ENCODE data around the gene EZR. TPM values are rescaled to one million over a fixed set of nuclear protein-coding genes. Genes with fewer than 3 reads are reported as not detected.

EZR gene
- 588 TPM for polyA plus RNA-seq

- Mint-ChIP-seq H3K27me3 (no peaks in the 10 kb centered on the region), H3K4me1 (peaks cover 25 to 44% (median 31%) of the 10 kb centered on the region in 3 donors), H3K36me3 (peaks cover 18% of the 10 kb centered on the region), H3K9me3 (no peaks in the 10 kb centered on the region), H3K4me3 (peak within 1 kb of the TSS; percentile 68 to 99 (median 90)), H3K27ac (peak within 1 kb of the TSS; percentile 91 to 100 (median 92))
Observed at GRCh38 chr6:158819213-158819976, at the start of gene EZR. Gene EZR (minus strand): TSS chr6:158819368. CDS start chr6:158818093, 1,275 bp downstream.

- H3K4me1 Mint-ChIP-seq: peaks cover 38 to 54% (median 44%) of the 10 kb centered on the region in 3 donors
- peak overlapping the region; percentile 63 to 88 (median 79) for H3K4me3 Mint-ChIP-seq
- no peaks in the 10 kb centered on the region for H3K27me3 Mint-ChIP-seq
- H3K9me3 Mint-ChIP-seq: peaks cover 0 to 2% (median 0%) of the 10 kb centered on the region in 3 donors
- peaks cover 5% of the 10 kb centered on the region for H3K36me3 Mint-ChIP-seq
- peak overlapping the region; percentile 96 to 99 (median 98) for H3K27ac Mint-ChIP-seq
Observed at GRCh38 chr6:158868122-158868480, 48.9 kb upstream of the EZR start.

GRCh38 chr6:158867381-158868121, 48.4 kb upstream of the EZR start:
- Mint-ChIP-seq H3K4me3 (peak overlapping the region; percentile 63 to 88 (median 79)), H3K27ac (peak overlapping the region; percentile 96 to 99 (median 98)), H3K27me3 (no peaks in the 10 kb centered on the region), H3K9me3 (peaks cover 0 to 2% (median 0%) of the 10 kb centered on the region in 3 donors), H3K36me3 (peaks cover 3% of the 10 kb centered on the region), H3K4me1 (peaks cover 35 to 51% (median 41%) of the 10 kb centered on the region in 3 donors)

GRCh38 chr6:158865769-158866168, 46.6 kb upstream of the EZR start:
- no peaks in the 10 kb centered on the region for H3K27me3 Mint-ChIP-seq
- H3K27ac Mint-ChIP-seq: peak overlapping the region; percentile 96 to 99 (median 98)
- peak overlapping the region in 3 of 4 donors; percentile 56 to 73 (median 68) for H3K4me3 Mint-ChIP-seq
- H3K9me3 Mint-ChIP-seq: peaks cover 0 to 2% (median 0%) of the 10 kb centered on the region in 3 donors
- H3K4me1 Mint-ChIP-seq: peaks cover 40 to 48% (median 40%) of the 10 kb centered on the region in 3 donors
- peaks cover 6% of the 10 kb centered on the region for H3K36me3 Mint-ChIP-seq

- Mint-ChIP-seq H3K27ac (peak overlapping the region in 2 of 3 donors; percentile 18 to 53), H3K9me3 (peaks cover 0 to 2% (median 0%) of the 10 kb centered on the region in 3 donors), H3K27me3 (no peaks in the 10 kb centered on the region), H3K36me3 (peaks cover 6% of the 10 kb centered on the region), H3K4me1 (peaks cover 29 to 36% (median 35%) of the 10 kb centered on the region in 3 donors), H3K4me3 (peak overlapping the region in 1 of 4 donors; percentile 53)
Observed at GRCh38 chr6:158863646-158864045, 44.5 kb upstream of the EZR start.

GRCh38 chr6:158861686-158862381, 42.7 kb upstream of the EZR start:
- peaks cover 0 to 2% (median 0%) of the 10 kb centered on the region in 3 donors for H3K9me3 Mint-ChIP-seq
- H3K4me3 Mint-ChIP-seq: no peak overlapping the region
- H3K27me3 Mint-ChIP-seq: no peaks in the 10 kb centered on the region
- peak overlapping the region in 2 of 3 donors; percentile 18 to 48 for H3K27ac Mint-ChIP-seq
- H3K36me3 Mint-ChIP-seq: peaks cover 6% of the 10 kb centered on the region
- peaks cover 20 to 35% (median 33%) of the 10 kb centered on the region in 3 donors for H3K4me1 Mint-ChIP-seq

GRCh38 chr6:158860279-158860865, 41.2 kb upstream of the EZR start:
- Mint-ChIP-seq H3K4me3 (no peak overlapping the region), H3K27ac (no peak overlapping the region), H3K9me3 (peaks cover 0 to 2% (median 0%) of the 10 kb centered on the region in 3 donors), H3K27me3 (no peaks in the 10 kb centered on the region), H3K4me1 (peaks cover 17 to 30% (median 26%) of the 10 kb centered on the region in 3 donors), H3K36me3 (peaks cover 7% of the 10 kb centered on the region)

- Mint-ChIP-seq H3K4me3 (peak overlapping the region in 2 of 4 donors; percentile 4 to 74), H3K9me3 (no peaks in the 10 kb centered on the region)
Observed at GRCh38 chr6:158856261-158856660, 37.1 kb upstream of the EZR start.

GRCh38 chr6:158854214-158855101, 35.3 kb upstream of the EZR start:
- Mint-ChIP-seq H3K4me1 (peaks cover 15 to 47% (median 36%) of the 10 kb centered on the region in 3 donors), H3K36me3 (peaks cover 1% of the 10 kb centered on the region), H3K4me3 (no peak overlapping the region), H3K27ac (no peak overlapping the region), H3K9me3 (no peaks in the 10 kb centered on the region), H3K27me3 (no peaks in the 10 kb centered on the region)

More at GRCh38 chr6:158856261-158856660, 37.1 kb upstream of the EZR start:
- H3K27me3 Mint-ChIP-seq: no peaks in the 10 kb centered on the region
- peaks cover 2% of the 10 kb centered on the region for H3K36me3 Mint-ChIP-seq
- H3K27ac Mint-ChIP-seq: peak overlapping the region; percentile 16 to 91 (median 18)
- peaks cover 3 to 31% (median 21%) of the 10 kb centered on the region in 3 donors for H3K4me1 Mint-ChIP-seq

- H3K36me3 Mint-ChIP-seq: peaks cover 1% of the 10 kb centered on the region
- H3K9me3 Mint-ChIP-seq: no peaks in the 10 kb centered on the region
- peaks cover 15 to 50% (median 40%) of the 10 kb centered on the region in 3 donors for H3K4me1 Mint-ChIP-seq
- H3K27ac Mint-ChIP-seq: no peak overlapping the region
- H3K27me3 Mint-ChIP-seq: no peaks in the 10 kb centered on the region
- H3K4me3 Mint-ChIP-seq: no peak overlapping the region
Observed at GRCh38 chr6:158853880-158854213, 34.7 kb upstream of the EZR start.

- H3K36me3 Mint-ChIP-seq: peaks cover 1% of the 10 kb centered on the region
Observed at GRCh38 chr6:158853072-158853879, 34.1 kb upstream of the EZR start.

GRCh38 chr6:158852312-158853071, 33.3 kb upstream of the EZR start:
- Mint-ChIP-seq H3K4me1 (peaks cover 15 to 40% (median 30%) of the 10 kb centered on the region in 3 donors), H3K36me3 (peaks cover 1% of the 10 kb centered on the region), H3K27me3 (no peaks in the 10 kb centered on the region), H3K4me3 (no peak overlapping the region), H3K27ac (no peak overlapping the region), H3K9me3 (no peaks in the 10 kb centered on the region)

More at GRCh38 chr6:158853072-158853879, 34.1 kb upstream of the EZR start:
- H3K9me3 Mint-ChIP-seq: no peaks in the 10 kb centered on the region
- H3K27me3 Mint-ChIP-seq: no peaks in the 10 kb centered on the region
- H3K27ac Mint-ChIP-seq: no peak overlapping the region
- H3K4me3 Mint-ChIP-seq: no peak overlapping the region
- peaks cover 15 to 45% (median 35%) of the 10 kb centered on the region in 3 donors for H3K4me1 Mint-ChIP-seq

All from IgD-negative memory B cell (primary cell).